GM23338 (cell line): ENCODE data around the gene KRTAP2-2. TPM values are rescaled to one million over a fixed set of nuclear protein-coding genes. Genes with fewer than 3 reads are reported as not detected.

ENCODE experiments used
- ATAC-seq: fragments of 200-7000 bp; cut with Tn5 transposase; 3 replicates; pipeline ENCODE4 v1.9.1; 2020
- DNase-seq: peaks from one replicate; pipeline ENCODE4 v3.0.0-alpha.2; 2015; ENCODE audit warnings: low spot score
- H2AFZ ChIP-seq: fragments of 200-600 bp; sonication (generic); 2 replicates; pipeline ENCODE4 v1.8.0; 2016; ENCODE audit warnings: antibody characterized with exemption, mild to moderate bottlenecking, moderate library complexity
- H3F3A ChIP-seq: fragments of 200-600 bp; sonication (generic); replicated peaks from 2 replicates; pipeline ENCODE4 v1.8.0; 2017; ENCODE audit warnings: antibody characterized with exemption, mixed run types, low read depth
- H3K27ac ChIP-seq: fragments of 200-600 bp; sonication (generic); 2 replicates; pipeline ENCODE4 v1.6.1; 2016; ENCODE audit warnings: low read depth
- H3K27me3 ChIP-seq: fragments of 200-600 bp; sonication (generic); 2 replicates; pipeline ENCODE4 v1.8.0; 2016; ENCODE audit warnings: mild to moderate bottlenecking, mixed run types, moderate library complexity; ENCODE audit not compliant: insufficient read depth
- H3K36me3 ChIP-seq: fragments of 200-600 bp; sonication (generic); 2 replicates; pipeline ENCODE4 v1.8.0; 2016; ENCODE audit warnings: mild to moderate bottlenecking; ENCODE audit not compliant: insufficient read depth
- H3K4me1 ChIP-seq: fragments of 200-600 bp; sonication (generic); 2 replicates; pipeline ENCODE4 v1.8.0; 2016; ENCODE audit warnings: mild to moderate bottlenecking, moderate library complexity; ENCODE audit not compliant: insufficient read depth
- H3K4me2 ChIP-seq: fragments of 200-600 bp; sonication (generic); 2 replicates; pipeline ENCODE4 v1.7.1; 2017; ENCODE audit warnings: mixed run types
- H3K4me3 ChIP-seq: fragments of 200-600 bp; sonication (generic); 2 replicates; pipeline ENCODE4 v1.6.1; 2016; ENCODE audit warnings: mixed run types
- H3K79me2 ChIP-seq: fragments of 200-600 bp; sonication (generic); replicated peaks from 2 replicates; pipeline ENCODE4 v1.8.0; 2017; ENCODE audit warnings: mild to moderate bottlenecking; ENCODE audit not compliant: insufficient read depth
- H3K9me2 ChIP-seq: fragments of 200-600 bp; sonication (generic); 2 replicates; pipeline ENCODE4 v1.8.0; 2017; ENCODE audit not compliant: insufficient read depth
- H4K20me1 ChIP-seq: fragments of 200-600 bp; sonication (generic); replicated peaks from 2 replicates; pipeline ENCODE4 v1.8.0; 2017; ENCODE audit warnings: mild to moderate bottlenecking; ENCODE audit not compliant: insufficient read depth
- H3K27ac Mint-ChIP-seq: 2 replicates; pipeline ENCODE4 v1.8.0; 2020; ENCODE audit warnings: inconsistent platforms, mild to moderate bottlenecking, moderate library complexity, mixed read lengths
- H3K27me3 Mint-ChIP-seq: 3 replicates; pipeline ENCODE4 v1.8.0; 2022; ENCODE audit warnings: low read depth, mild to moderate bottlenecking, moderate library complexity, mixed read lengths, inconsistent platforms; ENCODE audit not compliant: insufficient read depth, poor library complexity
- H3K36me3 Mint-ChIP-seq: 3 replicates; pipeline ENCODE4 v1.8.0; 2021; ENCODE audit warnings: low read depth, mild to moderate bottlenecking, inconsistent platforms, moderate library complexity, mixed read lengths
- H3K4me1 Mint-ChIP-seq: 3 replicates; pipeline ENCODE4 v1.8.0; 2020; ENCODE audit warnings: mild to moderate bottlenecking, inconsistent platforms, mixed read lengths
- H3K4me3 Mint-ChIP-seq: 3 replicates; pipeline ENCODE4 v1.8.0; 2021; ENCODE audit warnings: moderate library complexity, mild to moderate bottlenecking, inconsistent platforms, mixed read lengths
- H3K9me3 Mint-ChIP-seq: 3 replicates; pipeline ENCODE4 v1.8.0; 2020; ENCODE audit warnings: moderate library complexity, mild to moderate bottlenecking, inconsistent platforms, mixed read lengths
- CREB1 ChIP-seq: fragments of 250-450 bp; sonication (Bioruptor Pico); IDR thresholded peaks from 2 replicates; pipeline ENCODE4 v1.5.0; 2020; ENCODE audit warnings: low read depth, mild to moderate bottlenecking, moderate library complexity
- EZH2 ChIP-seq: fragments of 200-600 bp; sonication (generic); IDR thresholded peaks from one replicate; pipeline ENCODE4 v1.8.0; 2017; ENCODE audit warnings: antibody characterized with exemption, mild to moderate bottlenecking, low read depth; ENCODE audit not compliant: unreplicated experiment
- JUNB ChIP-seq: IDR thresholded peaks from one replicate; pipeline ENCODE4 v1.6.1; 2016; ENCODE audit warnings: antibody characterized with exemption; ENCODE audit not compliant: unreplicated experiment
- ZNF114 ChIP-seq: fragments of 250-450 bp; sonication (Bioruptor Pico); IDR thresholded peaks from 2 replicates; pipeline ENCODE4 v1.5.0; 2020; ENCODE audit warnings: mild to moderate bottlenecking, moderate library complexity
- polyA plus RNA-seq: library from polyadenylated mRNA; unstranded; fragments of >200 nt; fragmentation: Nextera tagmentation; extraction: Ambion mirVana; gene quantifications from 2 replicates; pipeline ENCODE4 v1.2.1, GENCODE V29; 2016
- total RNA-seq: library from RNA; depleted of rRNA; stranded (reverse); fragments of >200 nt; shearing (Covaris generic); gene quantifications from 2 replicates; pipeline ENCODE4 v1.2.3, GENCODE V29; 2014
- TF ChIP-seq, protein P1 (sequence below), 2 experiments: fragments of 200-600 bp in 1 of 2; sonication (generic) in 1 of 2; conservative IDR thresholded peaks; 2 replicates each; pipeline versions ENCODE4 v1.5.1 to v1.6.1; 2016 to 2017; ENCODE audit warnings: antibody characterized with exemption in 2 of 2, low read depth in 2 of 2, mild to moderate bottlenecking in 2 of 2, moderate library complexity in 1 of 2
- TF ChIP-seq, protein P2 (sequence below): fragments of 250-450 bp; sonication (Bioruptor Pico); IDR thresholded peaks from 2 replicates; pipeline ENCODE4 v1.5.0; 2020; ENCODE audit warnings: mild to moderate bottlenecking, moderate library complexity
- TF ChIP-seq, protein P3 (sequence below): IDR thresholded peaks from one replicate; pipeline ENCODE4 v1.6.1; 2018; ENCODE audit warnings: antibody characterized with exemption; ENCODE audit not compliant: unreplicated experiment

Gene KRTAP2-2
- total and polyA plus RNA-seq, 2 experiments from 2014 or later = not detected

DNA sequence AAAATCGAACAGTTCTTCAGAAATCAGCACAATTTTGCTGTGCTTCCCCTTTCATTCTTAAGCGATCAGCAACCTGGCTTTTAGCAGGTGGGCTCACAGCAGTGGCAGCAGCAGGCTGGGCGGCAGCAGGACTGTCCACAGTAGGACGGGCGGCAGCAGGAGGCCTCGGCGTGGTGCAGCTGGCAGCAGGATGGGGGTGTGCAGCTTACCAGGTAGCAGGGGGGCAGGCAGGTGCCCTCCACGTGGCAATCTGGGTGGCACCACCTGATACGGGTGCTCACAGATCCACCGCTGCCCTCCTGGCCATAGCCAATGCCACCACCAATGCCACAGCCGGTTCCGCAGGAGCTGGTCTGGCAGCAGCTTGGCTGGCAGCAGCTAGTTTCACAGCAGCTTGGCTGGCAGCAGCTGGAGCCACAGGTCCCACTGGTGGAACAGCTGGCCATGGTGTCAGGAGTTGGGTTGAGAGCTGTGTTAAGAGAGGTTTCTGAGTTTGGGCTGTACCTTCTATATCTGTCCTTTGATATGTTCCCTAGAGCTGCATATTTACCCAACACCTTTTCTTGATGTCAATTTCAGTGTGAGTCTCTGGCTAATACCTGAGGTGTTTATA, 25.3 kb downstream of the KRTAP2-2 start, which contains the start of gene KRTAP1-4:
TSS of gene KRTAP1-4 (minus strand) at position 563 of the 613 bp plus-strand sequence. CDS start at position 446, 117 bp downstream.
- H3K27me3 ChIP-seq = no peaks in the 10 kb centered on the region
- Mint-ChIP-seq H3K9me3 (no peaks in the 10 kb centered on the region), H3K27me3 (peaks cover 2% of the 10 kb centered on the region), H3K36me3 (no peaks in the 10 kb centered on the region), H3K4me3 (no peak within 1 kb of the TSS), H3K27ac (no peak within 1 kb of the TSS), H3K4me1 (no peaks in the 10 kb centered on the region; the same call in 2 of the 3 replicates)
- no peaks in the 10 kb centered on the region for H3K79me2 ChIP-seq
- H3K9me2 ChIP-seq = no peaks in the 10 kb centered on the region
- no peak within 1 kb of the TSS for H3K4me3 ChIP-seq
- TF ChIP-seq, protein P1, sequence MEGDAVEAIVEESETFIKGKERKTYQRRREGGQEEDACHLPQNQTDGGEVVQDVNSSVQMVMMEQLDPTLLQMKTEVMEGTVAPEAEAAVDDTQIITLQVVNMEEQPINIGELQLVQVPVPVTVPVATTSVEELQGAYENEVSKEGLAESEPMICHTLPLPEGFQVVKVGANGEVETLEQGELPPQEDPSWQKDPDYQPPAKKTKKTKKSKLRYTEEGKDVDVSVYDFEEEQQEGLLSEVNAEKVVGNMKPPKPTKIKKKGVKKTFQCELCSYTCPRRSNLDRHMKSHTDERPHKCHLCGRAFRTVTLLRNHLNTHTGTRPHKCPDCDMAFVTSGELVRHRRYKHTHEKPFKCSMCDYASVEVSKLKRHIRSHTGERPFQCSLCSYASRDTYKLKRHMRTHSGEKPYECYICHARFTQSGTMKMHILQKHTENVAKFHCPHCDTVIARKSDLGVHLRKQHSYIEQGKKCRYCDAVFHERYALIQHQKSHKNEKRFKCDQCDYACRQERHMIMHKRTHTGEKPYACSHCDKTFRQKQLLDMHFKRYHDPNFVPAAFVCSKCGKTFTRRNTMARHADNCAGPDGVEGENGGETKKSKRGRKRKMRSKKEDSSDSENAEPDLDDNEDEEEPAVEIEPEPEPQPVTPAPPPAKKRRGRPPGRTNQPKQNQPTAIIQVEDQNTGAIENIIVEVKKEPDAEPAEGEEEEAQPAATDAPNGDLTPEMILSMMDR (conservative IDR thresholded peaks at IDR 0.05; ENCODE audit: low read depth in 2 of 2) = no peak
- TF ChIP-seq EZH2 = no peak
- no peak for DNase-seq
- H2AFZ ChIP-seq = 0 out of 2 replicates have a peak within 1 kb of the TSS, but pooled peaks have one; percentile 3
- H3K4me1 ChIP-seq = no peaks in the 10 kb centered on the region
- H3F3A ChIP-seq = no peaks in the 10 kb centered on the region
- H3K27ac ChIP-seq = no peak within 1 kb of the TSS
- H3K36me3 ChIP-seq = no peaks in the 10 kb centered on the region
- H3K4me2 ChIP-seq = no peak within 1 kb of the TSS
- no peak for ATAC-seq
- no peaks in the 10 kb centered on the region for H4K20me1 ChIP-seq

DNA sequence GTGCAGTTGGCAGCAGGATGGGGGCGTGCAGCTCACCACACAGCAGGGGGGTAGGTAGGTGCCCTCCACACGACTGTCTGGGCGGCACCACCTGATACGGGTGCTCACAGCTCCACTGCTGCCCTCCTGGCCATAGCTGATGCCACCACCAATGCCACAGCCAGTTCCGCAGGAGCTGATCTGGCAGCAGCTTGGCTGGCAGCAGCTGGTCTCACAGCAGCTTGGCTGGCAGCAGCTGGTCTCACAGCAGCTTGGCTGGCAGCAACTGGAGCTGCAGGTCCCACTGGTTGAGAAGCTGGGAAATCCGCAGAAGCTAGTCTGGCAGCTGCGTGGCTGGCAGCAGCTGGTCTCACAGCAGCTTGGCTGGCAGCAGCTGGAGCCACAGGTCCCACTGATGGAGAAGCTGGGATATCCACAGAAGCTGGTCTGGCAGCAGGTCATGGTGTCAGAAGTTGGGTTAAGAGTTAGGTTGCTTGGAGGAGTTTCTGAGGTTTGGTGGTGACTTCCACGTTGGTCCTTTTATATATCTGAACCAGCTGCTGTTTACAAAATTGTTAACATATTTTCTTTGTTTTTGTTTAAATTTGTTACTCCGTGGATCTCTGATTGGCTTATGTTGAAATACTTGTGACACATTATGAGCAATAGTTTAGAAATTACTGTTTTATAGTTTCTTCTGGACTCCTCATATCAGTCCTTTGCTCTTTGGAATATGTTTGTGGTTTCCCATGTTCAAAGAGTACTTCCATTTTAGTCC, 28.1 kb downstream of the KRTAP2-2 start, which contains the start of gene KRTAP1-5:
TSS of gene KRTAP1-5 (minus strand) at position 494 of the 757 bp plus-strand sequence. CDS start at position 441, 53 bp downstream.
- Histone ChIP-seq H2AFZ (no peak within 1 kb of the TSS), H3K9me2 (no peaks in the 10 kb centered on the region), H3K4me1 (no peaks in the 10 kb centered on the region), H3K27ac (no peak within 1 kb of the TSS), H3K27me3 (no peaks in the 10 kb centered on the region), H3F3A (no peaks in the 10 kb centered on the region), H3K4me3 (no peak within 1 kb of the TSS), H3K79me2 (no peaks in the 10 kb centered on the region), H3K36me3 (no peaks in the 10 kb centered on the region), H3K4me2 (no peak within 1 kb of the TSS), H4K20me1 (no peaks in the 10 kb centered on the region)
- no peak for ATAC-seq
- Mint-ChIP-seq H3K27me3 (peaks cover 2% of the 10 kb centered on the region), H3K9me3 (no peaks in the 10 kb centered on the region), H3K4me1 (no peaks in the 10 kb centered on the region), H3K4me3 (no peak within 1 kb of the TSS), H3K36me3 (no peaks in the 10 kb centered on the region), H3K27ac (no peak within 1 kb of the TSS)
- DNase-seq = no peak
- no peak for TF ChIP-seq CREB1 (CRISPR knock-in tag)
- TF ChIP-seq, protein P2, sequence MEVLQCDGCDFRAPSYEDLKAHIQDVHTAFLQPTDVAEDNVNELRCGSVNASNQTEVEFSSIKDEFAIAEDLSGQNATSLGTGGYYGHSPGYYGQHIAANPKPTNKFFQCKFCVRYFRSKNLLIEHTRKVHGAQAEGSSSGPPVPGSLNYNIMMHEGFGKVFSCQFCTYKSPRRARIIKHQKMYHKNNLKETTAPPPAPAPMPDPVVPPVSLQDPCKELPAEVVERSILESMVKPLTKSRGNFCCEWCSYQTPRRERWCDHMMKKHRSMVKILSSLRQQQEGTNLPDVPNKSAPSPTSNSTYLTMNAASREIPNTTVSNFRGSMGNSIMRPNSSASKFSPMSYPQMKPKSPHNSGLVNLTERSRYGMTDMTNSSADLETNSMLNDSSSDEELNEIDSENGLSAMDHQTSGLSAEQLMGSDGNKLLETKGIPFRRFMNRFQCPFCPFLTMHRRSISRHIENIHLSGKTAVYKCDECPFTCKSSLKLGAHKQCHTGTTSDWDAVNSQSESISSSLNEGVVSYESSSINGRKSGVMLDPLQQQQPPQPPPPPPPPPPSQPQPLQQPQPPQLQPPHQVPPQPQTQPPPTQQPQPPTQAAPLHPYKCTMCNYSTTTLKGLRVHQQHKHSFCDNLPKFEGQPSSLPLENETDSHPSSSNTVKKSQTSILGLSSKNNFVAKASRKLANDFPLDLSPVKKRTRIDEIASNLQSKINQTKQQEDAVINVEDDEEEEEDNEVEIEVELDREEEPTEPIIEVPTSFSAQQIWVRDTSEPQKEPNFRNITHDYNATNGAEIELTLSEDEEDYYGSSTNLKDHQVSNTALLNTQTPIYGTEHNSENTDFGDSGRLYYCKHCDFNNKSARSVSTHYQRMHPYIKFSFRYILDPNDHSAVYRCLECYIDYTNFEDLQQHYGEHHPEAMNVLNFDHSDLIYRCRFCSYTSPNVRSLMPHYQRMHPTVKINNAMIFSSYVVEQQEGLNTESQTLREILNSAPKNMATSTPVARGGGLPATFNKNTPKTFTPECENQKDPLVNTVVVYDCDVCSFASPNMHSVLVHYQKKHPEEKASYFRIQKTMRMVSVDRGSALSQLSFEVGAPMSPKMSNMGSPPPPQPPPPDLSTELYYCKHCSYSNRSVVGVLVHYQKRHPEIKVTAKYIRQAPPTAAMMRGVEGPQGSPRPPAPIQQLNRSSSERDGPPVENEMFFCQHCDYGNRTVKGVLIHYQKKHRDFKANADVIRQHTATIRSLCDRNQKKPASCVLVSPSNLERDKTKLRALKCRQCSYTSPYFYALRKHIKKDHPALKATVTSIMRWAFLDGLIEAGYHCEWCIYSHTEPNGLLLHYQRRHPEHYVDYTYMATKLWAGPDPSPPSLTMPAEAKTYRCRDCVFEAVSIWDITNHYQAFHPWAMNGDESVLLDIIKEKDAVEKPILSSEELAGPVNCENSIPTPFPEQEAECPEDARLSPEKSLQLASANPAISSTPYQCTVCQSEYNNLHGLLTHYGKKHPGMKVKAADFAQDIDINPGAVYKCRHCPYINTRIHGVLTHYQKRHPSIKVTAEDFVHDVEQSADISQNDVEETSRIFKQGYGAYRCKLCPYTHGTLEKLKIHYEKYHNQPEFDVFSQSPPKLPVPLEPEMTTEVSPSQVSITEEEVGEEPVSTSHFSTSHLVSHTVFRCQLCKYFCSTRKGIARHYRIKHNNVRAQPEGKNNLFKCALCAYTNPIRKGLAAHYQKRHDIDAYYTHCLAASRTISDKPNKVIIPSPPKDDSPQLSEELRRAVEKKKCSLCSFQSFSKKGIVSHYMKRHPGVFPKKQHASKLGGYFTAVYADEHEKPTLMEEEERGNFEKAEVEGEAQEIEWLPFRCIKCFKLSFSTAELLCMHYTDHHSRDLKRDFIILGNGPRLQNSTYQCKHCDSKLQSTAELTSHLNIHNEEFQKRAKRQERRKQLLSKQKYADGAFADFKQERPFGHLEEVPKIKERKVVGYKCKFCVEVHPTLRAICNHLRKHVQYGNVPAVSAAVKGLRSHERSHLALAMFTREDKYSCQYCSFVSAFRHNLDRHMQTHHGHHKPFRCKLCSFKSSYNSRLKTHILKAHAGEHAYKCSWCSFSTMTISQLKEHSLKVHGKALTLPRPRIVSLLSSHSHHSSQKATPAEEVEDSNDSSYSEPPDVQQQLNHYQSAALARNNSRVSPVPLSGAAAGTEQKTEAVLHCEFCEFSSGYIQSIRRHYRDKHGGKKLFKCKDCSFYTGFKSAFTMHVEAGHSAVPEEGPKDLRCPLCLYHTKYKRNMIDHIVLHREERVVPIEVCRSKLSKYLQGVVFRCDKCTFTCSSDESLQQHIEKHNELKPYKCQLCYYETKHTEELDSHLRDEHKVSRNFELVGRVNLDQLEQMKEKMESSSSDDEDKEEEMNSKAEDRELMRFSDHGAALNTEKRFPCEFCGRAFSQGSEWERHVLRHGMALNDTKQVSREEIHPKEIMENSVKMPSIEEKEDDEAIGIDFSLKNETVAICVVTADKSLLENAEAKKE (CRISPR knock-in tag) = no peak
- TF ChIP-seq, protein P3, sequence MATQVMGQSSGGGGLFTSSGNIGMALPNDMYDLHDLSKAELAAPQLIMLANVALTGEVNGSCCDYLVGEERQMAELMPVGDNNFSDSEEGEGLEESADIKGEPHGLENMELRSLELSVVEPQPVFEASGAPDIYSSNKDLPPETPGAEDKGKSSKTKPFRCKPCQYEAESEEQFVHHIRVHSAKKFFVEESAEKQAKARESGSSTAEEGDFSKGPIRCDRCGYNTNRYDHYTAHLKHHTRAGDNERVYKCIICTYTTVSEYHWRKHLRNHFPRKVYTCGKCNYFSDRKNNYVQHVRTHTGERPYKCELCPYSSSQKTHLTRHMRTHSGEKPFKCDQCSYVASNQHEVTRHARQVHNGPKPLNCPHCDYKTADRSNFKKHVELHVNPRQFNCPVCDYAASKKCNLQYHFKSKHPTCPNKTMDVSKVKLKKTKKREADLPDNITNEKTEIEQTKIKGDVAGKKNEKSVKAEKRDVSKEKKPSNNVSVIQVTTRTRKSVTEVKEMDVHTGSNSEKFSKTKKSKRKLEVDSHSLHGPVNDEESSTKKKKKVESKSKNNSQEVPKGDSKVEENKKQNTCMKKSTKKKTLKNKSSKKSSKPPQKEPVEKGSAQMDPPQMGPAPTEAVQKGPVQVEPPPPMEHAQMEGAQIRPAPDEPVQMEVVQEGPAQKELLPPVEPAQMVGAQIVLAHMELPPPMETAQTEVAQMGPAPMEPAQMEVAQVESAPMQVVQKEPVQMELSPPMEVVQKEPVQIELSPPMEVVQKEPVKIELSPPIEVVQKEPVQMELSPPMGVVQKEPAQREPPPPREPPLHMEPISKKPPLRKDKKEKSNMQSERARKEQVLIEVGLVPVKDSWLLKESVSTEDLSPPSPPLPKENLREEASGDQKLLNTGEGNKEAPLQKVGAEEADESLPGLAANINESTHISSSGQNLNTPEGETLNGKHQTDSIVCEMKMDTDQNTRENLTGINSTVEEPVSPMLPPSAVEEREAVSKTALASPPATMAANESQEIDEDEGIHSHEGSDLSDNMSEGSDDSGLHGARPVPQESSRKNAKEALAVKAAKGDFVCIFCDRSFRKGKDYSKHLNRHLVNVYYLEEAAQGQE = no peak
- no peak for TF ChIP-seq EZH2
- TF ChIP-seq ZNF114 (CRISPR knock-in tag) = no peak
- TF ChIP-seq JUNB = no peak
